ENCODE data around the gene PLPP3.
A peak's percentile ranks its signal among the peaks of the same experiment; 100 is the strongest.

Gene PLPP3

GRCh38 chr1:56576880-56577405, 2.4 kb downstream of the PLPP3 start (continued):
- TF ChIP-seq ZFHX2 (tag by site-specific recombination; conservative IDR thresholded peaks at IDR 0.05): no peak
- TF ChIP-seq ZNF600 (tag by site-specific recombination; IDR thresholded peaks at IDR 0.05): no peak
- TF ChIP-seq ZNF558 (tag by site-specific recombination; IDR thresholded peaks at IDR 0.05): no peak
- TF ChIP-seq TRIM28 (IDR thresholded peaks at IDR 0.05; ENCODE audit: borderline replicate concordance, low read length): peak; percentile 60; the same call in 1 of the 2 replicates
- TF ChIP-seq RBAK (tag by site-specific recombination; IDR thresholded peaks at IDR 0.05): no peak
- TF ChIP-seq ZSCAN30 (tag by site-specific recombination; IDR thresholded peaks at IDR 0.05): no peak
- TF ChIP-seq PRDM2 (tag by site-specific recombination; IDR thresholded peaks at IDR 0.05; ENCODE audit: borderline replicate concordance): no peak
- no peak for TF ChIP-seq ZNF211 (tag by site-specific recombination; IDR thresholded peaks at IDR 0.05; ENCODE audit: low read depth)
- TF ChIP-seq, protein P1, sequence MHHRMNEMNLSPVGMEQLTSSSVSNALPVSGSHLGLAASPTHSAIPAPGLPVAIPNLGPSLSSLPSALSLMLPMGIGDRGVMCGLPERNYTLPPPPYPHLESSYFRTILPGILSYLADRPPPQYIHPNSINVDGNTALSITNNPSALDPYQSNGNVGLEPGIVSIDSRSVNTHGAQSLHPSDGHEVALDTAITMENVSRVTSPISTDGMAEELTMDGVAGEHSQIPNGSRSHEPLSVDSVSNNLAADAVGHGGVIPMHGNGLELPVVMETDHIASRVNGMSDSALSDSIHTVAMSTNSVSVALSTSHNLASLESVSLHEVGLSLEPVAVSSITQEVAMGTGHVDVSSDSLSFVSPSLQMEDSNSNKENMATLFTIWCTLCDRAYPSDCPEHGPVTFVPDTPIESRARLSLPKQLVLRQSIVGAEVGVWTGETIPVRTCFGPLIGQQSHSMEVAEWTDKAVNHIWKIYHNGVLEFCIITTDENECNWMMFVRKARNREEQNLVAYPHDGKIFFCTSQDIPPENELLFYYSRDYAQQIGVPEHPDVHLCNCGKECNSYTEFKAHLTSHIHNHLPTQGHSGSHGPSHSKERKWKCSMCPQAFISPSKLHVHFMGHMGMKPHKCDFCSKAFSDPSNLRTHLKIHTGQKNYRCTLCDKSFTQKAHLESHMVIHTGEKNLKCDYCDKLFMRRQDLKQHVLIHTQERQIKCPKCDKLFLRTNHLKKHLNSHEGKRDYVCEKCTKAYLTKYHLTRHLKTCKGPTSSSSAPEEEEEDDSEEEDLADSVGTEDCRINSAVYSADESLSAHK (tag by site-specific recombination; IDR thresholded peaks at IDR 0.05): no peak
- TF ChIP-seq ZNF391 (tag by site-specific recombination; IDR thresholded peaks at IDR 0.05; ENCODE audit: borderline replicate concordance, low read depth): no peak
- no peak for TF ChIP-seq ZBTB6 (tag by site-specific recombination; IDR thresholded peaks at IDR 0.05)
- TF ChIP-seq ZBTB49 (tag by site-specific recombination; IDR thresholded peaks at IDR 0.05; ENCODE audit: low read depth): no peak
- no peak for TF ChIP-seq ZBTB8A (tag by site-specific recombination; IDR thresholded peaks at IDR 0.05)
- TF ChIP-seq, protein P2, sequence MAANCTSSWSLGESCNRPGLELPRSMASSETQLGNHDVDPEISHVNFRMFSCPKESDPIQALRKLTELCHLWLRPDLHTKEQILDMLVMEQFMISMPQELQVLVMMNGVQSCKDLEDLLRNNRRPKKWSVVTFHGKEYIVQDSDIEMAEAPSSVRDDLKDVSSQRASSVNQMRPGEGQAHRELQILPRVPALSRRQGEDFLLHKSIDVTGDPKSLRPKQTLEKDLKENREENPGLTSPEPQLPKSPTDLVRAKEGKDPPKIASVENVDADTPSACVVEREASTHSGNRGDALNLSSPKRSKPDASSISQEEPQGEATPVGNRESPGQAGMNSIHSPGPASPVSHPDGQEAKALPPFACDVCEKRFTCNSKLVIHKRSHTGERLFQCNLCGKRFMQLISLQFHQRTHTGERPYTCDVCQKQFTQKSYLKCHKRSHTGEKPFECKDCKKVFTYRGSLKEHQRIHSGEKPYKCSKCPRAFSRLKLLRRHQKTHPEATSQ (tag by site-specific recombination; IDR thresholded peaks at IDR 0.05): no peak
- TF ChIP-seq ZNF148 (tag by site-specific recombination; IDR thresholded peaks at IDR 0.05; ENCODE audit: borderline replicate concordance): no peak
- no peak for TF ChIP-seq ZNF426 (tag by site-specific recombination; IDR thresholded peaks at IDR 0.05)
- TF ChIP-seq HOXD13 (CRISPR knock-in tag; IDR thresholded peaks at IDR 0.05; ENCODE audit: borderline replicate concordance): no peak
- TF ChIP-seq GFI1B (tag by site-specific recombination; IDR thresholded peaks at IDR 0.05): no peak
- TF ChIP-seq, protein P3, sequence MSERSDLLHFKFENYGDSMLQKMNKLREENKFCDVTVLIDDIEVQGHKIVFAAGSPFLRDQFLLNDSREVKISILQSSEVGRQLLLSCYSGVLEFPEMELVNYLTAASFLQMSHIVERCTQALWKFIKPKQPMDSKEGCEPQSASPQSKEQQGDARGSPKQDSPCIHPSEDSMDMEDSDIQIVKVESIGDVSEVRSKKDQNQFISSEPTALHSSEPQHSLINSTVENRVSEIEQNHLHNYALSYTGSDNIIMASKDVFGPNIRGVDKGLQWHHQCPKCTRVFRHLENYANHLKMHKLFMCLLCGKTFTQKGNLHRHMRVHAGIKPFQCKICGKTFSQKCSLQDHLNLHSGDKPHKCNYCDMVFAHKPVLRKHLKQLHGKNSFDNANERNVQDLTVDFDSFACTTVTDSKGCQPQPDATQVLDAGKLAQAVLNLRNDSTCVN (tag by site-specific recombination; optimal IDR thresholded peaks at IDR 0.05): no peak
- peak; percentile 44 for TF ChIP-seq GLIS1 (tag by site-specific recombination; IDR thresholded peaks at IDR 0.05)
- no peak for TF ChIP-seq BCL11A (tag by site-specific recombination; IDR thresholded peaks at IDR 0.05; ENCODE audit: low read depth)
- TF ChIP-seq ZNF544 (tag by site-specific recombination; IDR thresholded peaks at IDR 0.05): no peak
- no peak for TF ChIP-seq ZNF792 (tag by site-specific recombination; IDR thresholded peaks at IDR 0.05)

Measured in HEK293 (cell line).